ENCODE measurements around the gene WDR11. TPM values are rescaled to one million over a fixed set of nuclear protein-coding genes. Genes with fewer than 3 reads are reported as not detected.
A peak's percentile ranks its signal among the peaks of the same experiment; 100 is the strongest.

WDR11 gene
- total and polyA plus RNA-seq, 9 of the 15 experiments (the other 6 are each of a cell fraction or from before 2014, with no cell fraction given), result 12.4 to 50.7 (median 23.6) TPM

- TF ChIP-seq MGA (IDR thresholded peaks at IDR 0.05) (no peak), STAT5A (IDR thresholded peaks at IDR 0.05; ENCODE audit: borderline replicate concordance, low read length) (no peak), CXXC5 (CRISPR knock-in tag; IDR thresholded peaks at IDR 0.05) (peak; percentile 37; the same call in 1 of the 2 replicates), ZNF184 (CRISPR knock-in tag; IDR thresholded peaks at IDR 0.05) (no peak), JUND (IDR thresholded peaks at IDR 0.05; ENCODE audit: borderline replicate concordance, low read depth, low read length) (0 out of 2 replicates have a peak, but pooled peaks have one; percentile 11), JUND (tag; IDR thresholded peaks at IDR 0.05; ENCODE audit: borderline replicate concordance, low read depth, low read length) (no peak; the same call in 2 of the 3 replicates), CEBPB (tag; IDR thresholded peaks at IDR 0.05) (no peak), HNRNPUL1 (IDR thresholded peaks at IDR 0.05; ENCODE audit: low read length) (no peak), SNRNP70 (optimal IDR thresholded peaks at IDR 0.05; ENCODE audit: low read depth, low read length) (no peak), DMBX1 (CRISPR knock-in tag; IDR thresholded peaks at IDR 0.05; ENCODE audit: borderline replicate concordance) (peak; percentile 55; the same call in 1 of the 2 replicates), CBFA2T3 (IDR thresholded peaks at IDR 0.05) (no peak), ZNF347 (CRISPR knock-in tag; IDR thresholded peaks at IDR 0.05; ENCODE audit: low read depth) (no peak), CHAMP1 (IDR thresholded peaks at IDR 0.05) (no peak), BRD9 (IDR thresholded peaks at IDR 0.05; ENCODE audit: low read depth, partially characterized antibody) (no peak), MEF2D (tag; conservative IDR thresholded peaks at IDR 0.05; ENCODE audit: low read depth) (no peak), ZNF3 (CRISPR knock-in tag; IDR thresholded peaks at IDR 0.05) (no peak)
Measured at GRCh38 chr10:120891365-120891764, 40.2 kb downstream of the WDR11 start (continued).

Data from K562 (cell line).